GM20431 (cell line): ENCODE results near the gene MAPK8IP2.

Experiments
- in situ Hi-C: fragments of 300-500 bp; cut with MseI, MboI; formaldehyde crosslinking; loops from one replicate; pipeline ENCODE4 v1.15.0; 2020; ENCODE audit warnings: low sequenced_read_pairs; ENCODE audit not compliant: unreplicated experiment

The MAPK8IP2 gene

DNA sequence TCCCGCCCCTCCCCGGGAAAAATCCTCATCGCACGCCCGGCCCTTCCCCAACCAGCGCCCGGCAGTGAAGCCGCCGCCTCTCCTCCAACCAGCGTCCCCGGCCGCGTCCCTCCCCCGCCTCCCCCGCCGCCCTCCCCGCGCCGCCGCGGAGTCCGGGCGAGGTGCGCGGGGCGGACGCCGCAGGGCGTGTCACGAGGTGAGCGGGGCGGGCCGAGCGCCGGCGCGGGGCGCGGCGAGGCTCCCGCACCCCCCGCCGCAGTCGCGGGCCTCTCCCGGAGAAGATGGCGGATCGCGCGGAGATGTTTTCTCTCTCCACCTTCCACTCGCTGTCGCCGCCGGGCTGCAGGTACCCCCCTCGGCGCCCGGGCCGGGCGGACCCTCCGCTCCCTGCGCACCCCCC, at the start of gene MAPK8IP2:
MAPK8IP2 (plus strand) TSS at position 256 of the 400 bp plus-strand sequence; CDS start at position 282, 26 bp downstream.
- in situ Hi-C loops: no loop called here

DNA sequence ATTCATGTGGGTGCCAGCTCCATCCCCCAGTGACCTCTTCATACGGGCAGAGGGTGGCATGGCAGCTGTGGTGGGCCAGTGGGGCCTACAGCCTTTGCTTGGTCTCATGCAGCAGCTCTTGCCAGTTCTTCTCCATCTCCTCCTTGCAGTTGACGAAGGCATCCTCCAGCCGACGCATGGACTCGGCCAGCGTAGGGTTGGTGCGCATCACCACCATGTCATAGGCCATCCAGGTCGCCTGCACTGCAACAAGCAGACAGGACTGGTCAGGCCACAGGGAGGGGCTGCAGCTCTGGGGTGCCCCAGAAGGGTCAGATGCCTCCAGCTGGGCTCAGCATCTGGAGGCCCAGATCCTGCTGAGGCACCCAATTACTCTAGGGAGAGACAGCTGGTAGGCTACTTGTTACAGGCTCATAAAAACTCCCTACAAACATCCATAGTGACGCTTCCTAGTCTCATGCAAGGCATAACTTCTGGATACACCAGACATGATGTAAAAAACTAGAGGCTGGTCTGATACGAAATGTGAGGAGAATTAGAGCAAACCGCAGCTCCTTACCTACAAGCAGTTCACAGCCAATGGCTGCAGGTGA, 49.3 kb upstream of the MAPK8IP2 start:
- in situ Hi-C loops: no loop called here

DNA sequence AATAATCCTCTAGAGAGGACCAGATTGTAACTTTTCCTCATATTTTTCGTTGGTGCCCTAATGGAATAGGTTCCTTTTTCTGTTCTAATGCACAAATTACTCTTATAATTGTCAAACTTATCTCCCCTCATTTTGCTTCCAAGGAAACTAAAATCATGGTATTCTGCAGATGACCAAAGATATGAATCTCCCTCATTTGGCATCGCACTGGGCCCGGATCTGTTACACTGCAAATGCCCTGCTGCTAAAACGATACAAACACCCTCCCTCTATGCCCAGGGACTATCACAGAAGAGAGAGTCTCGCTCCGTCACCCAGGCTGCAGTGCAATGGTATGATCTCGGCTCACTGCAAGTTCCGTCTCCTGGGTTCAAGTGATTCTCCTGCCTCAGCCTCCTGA, 47.3 kb upstream of the MAPK8IP2 start:
- in situ Hi-C loops: no loop called here

DNA sequence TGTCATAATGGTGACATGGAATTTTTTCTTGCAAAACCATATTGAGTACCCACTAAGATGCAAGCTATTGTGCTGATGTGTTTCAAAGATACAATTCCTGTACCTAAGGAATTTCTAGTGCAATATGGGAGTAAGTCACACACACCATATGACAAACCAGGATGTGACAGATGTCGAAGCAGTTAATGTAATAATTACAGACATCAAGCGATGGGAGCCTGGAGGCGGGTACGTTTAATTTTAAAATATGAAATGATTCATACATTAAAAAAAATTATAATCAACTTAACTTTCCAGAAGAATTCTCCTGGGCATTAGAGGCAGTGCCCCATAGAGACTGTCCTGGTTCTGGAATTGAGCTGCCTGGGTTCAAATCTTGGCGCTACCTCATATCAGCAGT, 43.9 kb upstream of the MAPK8IP2 start:
- in situ Hi-C loops: no loop called here

DNA sequence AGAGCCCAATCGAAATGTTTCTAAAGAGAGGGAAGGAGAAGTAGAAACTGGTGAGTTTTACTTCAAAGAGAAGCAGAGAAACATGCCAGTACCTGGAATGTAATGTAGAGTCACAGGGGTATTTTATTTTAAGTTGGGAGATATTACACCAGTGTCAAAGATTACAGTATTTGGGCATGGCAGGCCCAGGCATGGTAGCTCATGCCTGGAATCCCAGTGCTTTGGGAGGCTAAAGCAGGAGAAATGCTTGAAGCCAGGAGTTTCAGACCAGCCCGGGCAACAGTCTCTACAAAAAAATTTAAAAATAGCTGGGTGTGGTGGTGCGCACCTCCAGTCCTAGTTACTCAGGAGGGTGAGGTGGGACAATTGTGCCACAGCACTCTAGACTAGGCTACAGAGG, 40.6 kb upstream of the MAPK8IP2 start:
- in situ Hi-C loops: no loop called here

DNA sequence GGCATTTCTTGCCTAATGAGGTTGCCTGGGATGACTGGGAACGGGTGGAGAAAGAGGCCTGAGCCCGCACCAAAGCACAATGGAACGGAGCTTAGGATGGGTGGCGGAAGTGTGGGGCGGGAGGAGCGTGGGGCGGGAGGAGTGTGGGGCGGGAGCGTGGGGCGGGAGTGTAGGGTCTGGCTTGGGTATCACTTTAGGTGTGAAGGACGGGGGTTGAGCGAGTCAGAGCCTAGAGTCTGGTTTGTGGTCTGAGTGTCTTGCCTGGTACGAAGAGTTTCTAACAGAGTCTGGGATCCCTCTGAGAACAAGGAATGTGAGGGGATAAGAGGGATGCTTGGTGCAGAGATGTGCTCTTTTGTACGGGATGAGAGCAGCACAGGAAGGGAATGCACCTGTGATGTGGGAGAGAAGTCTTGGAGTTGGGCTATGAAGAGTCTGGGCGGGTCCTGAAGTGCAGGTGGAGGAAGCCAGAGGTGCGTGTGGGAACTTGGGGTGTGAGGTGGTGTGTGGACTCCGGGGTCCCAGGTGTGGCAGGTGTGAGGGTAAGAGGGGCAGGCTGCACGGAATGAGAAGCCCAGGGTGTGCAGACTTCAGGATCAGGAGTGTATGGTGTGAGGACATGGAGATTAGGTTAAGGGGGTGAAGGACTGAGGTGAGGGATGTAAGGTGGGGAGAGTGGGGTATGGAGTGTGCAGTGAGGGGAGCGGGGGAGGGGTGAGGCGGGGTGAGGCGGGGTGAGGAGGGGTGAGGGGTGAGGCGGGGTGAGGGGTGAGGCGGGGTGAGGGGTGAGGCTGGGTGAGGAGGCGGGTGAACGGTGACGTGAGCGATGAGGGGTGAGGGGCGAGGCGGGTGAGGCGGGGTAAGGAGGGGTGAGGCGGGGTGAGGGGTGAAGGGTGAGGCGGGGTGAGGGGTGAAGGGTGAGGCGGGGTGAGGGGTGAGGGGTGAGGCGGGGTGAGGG, 38.9 kb upstream of the MAPK8IP2 start:
- in situ Hi-C loops: no loop called here

DNA sequence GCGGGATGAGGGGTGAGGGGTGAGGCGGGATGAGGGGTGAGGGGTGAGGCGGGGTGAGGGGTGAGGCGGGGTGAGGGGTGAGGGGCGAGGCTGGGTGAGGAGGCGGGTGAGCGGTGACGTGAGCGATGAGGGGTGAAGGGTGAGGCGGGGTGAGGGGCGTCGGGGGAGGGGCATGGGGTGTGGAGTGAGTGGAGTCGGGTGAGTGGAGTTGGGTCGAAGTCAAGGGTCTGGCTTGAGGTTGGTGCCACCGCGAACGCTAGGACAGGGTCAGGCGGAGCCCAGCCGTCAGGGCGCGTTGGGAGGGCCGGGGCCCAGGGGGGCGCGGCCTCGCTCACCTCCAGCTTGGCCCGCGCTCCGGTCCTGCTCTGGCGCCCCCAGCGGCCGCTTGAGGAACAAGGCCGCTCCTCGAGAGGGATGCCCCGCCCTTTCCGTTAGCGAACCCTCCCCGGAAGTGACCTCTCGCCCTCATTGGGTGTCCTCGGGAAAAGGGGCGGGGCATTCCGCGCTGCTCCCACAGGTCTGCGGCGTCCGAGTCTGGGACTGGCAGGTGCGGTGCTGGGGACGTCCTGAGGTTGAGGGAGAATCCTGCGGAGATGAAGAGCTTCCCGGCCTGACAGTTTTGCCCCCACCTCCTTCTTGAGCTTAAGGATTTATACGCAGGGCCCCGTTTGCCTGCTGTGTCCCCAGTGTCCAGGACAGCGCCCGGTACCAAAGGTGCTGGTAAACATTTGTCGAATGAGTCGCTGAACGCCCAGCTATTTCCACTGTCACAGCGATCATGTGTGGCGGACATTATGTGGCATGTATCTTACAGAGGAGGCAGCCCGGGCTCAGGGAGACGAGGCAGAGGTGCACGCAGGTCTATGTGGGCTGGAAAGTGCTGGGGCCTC, 37.8 kb upstream of the MAPK8IP2 start, which contains the start of gene SYCE3:
SYCE3 (minus strand) TSS at position 397 of the 890 bp plus-strand sequence. CDS start 6,514 bp downstream, outside the sequence.
- in situ Hi-C loops: no loop called here

DNA sequence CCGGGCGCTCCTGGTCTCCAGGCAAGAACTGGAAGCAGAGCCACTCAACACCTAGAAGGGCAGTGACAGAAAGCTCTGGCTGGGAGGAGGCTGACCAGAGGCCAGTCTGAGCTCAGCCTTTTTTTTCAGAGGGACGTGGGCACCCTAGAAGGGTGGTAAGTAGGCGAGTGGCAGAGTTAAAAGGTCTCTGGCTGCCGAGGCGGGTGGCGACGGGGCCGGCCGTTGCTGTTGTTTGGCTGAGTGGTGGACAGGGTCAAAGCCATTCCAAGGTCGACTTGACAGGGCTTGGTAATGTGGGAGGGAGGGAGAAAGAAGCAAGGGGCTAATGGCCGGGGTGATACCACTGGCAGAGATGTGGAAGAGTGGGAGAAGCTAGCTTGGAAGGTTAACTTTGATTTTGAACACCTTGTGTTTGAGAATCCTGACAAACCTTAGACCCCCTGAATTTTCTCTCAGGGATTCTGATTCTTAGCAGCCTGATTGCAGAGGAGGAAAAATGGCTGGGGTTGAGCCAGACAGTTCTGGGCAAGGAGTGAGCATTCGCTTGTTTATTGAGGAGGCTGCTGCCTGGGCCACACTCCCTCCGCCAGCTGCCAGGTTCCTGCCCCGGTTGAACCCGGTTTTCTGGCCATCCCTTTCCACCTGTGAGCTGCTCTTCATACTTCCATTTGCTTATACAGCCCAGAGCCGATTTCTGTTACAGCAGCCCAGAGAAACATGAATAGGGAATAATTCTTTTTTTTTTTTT, 37.0 kb upstream of the MAPK8IP2 start:
- in situ Hi-C loops: no loop called here

DNA sequence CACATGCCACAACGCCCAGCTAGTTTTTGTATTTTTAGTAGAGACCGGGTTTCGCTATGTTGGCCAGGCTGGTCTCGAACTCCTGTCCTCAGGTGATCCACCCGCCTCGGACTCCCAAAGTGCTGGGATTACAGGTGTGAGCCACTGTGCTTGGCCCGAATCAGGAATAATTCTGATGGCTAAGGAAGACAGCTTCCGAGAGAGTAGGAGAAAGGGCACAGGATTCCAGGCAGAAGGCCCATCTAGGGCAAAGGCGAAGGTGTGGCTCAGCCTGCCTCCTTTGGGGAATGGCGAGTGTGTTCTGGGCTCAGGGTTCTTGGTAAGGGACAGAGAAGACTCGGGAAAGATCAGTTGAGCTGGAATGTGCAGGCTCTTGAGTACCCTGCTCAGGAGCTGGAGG, 36.3 kb upstream of the MAPK8IP2 start:
- in situ Hi-C loops: no loop called here

DNA sequence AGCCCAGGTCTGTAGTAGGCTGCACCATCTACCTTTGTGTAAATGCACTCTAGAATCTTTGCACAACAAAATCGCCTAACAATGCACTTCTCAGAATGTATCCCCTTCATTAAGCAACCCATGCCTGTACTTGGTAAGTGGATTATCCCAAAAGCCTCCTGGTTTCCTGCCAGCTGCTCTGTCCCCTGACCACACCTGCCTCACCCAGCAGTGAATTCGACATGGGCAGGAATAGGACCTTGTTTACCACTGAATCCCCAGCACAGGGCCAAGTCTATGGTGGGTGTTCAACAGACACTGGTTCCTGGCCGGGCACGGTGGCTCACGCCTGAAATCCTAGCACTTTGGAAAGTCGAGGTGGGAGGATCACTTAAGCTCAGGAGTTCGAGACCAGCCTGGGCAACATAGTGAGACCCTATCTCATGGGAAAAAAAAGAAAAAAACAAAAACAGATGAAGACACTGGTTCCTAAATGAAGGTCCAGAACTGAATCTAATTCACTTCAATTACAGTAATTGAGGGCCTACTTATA, 32.8 kb upstream of the MAPK8IP2 start:
- in situ Hi-C loops: no loop called here

DNA sequence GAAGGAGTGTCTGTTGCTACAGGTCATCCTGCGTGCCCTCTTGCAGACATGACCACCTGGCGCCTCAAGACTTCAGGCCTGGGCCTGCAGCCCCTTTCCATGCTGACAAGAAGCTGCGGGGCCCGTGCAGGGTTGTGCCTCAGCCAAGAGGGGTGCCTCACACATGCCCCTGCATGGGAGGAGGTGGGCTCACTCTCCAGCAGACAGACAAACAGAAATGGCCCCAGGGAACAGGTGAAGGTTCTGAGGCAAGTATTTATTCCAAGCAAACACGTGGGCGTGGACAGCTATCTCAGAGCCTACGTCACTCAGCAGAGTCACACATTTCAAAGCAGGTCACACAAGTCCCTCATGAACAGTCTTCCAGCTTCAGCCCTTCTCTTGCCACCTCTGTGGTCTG, 32.0 kb upstream of the MAPK8IP2 start:
- in situ Hi-C loops: no loop called here

DNA sequence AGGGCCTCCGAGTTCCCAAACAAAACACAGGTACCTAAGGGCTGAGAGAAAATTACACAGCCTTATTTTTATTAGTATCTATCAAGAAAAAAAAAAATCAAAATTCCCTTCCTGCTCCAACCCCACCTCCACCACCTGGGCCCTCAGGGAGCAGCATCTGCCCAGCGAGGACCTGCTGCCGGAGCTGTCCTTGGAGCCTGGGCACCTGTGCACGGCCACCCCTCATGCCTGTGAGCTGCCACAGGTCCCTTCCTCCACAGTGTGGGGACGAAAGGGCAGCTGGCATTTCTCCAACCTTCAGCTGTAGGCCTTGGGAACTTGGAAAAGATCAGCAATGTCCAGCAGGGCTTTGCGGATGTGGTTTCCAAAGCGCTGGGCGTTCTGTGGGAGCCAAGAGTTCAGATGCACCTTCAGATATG, 31.5 kb upstream of the MAPK8IP2 start:
- in situ Hi-C loops: no loop called here

DNA sequence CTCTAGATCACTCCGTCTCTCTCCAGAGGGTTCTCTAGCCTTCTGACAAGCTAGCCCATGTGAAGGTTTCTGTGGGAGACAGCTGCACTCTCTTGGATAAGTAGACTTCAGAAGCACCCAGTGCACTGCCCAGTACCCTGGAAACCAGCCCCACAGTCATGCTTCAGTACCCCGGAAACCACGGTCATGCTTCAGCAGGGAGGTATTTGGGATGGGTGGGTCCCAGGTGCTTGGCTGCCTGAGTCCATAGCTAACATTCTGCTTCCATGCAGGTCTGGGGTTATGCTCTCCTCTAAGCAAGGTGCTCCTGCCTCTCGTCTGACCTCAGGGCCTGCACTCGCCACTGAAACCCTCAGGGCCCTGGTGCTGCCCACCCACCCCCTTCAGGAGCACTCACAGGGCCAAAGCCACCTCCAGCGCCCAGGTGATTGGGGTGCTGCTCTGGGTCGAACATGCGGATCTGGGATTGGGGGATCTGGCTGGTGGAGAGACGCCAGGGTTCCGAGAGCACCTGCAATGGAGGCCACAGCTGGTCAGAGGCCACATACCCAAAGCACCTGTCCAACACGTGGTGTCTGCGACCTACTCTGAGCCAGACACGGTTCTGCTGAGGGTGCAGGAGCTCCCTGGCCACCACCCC, 30.6 kb upstream of the MAPK8IP2 start:
- in situ Hi-C loops: no loop called here

DNA sequence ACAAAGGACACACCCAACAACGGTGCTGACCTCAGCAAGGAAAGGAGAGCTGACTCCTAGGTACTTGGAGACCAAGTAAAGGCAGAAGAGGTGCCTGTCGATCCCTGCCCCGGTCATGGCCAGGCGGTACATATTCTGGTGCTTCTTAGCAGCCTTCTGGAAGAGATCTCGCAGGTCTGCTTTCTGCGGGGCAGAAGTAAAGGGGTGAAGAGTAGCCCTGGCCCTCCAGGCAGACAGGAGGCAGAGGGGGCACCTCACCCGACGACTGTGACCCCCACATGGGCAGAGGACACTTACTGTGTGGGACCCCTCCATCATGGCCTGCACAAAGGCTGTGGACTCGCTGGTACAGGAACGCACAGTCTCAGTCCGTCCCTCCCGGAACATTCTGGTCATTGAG, 29.7 kb upstream of the MAPK8IP2 start:
- in situ Hi-C loops: no loop called here

DNA sequence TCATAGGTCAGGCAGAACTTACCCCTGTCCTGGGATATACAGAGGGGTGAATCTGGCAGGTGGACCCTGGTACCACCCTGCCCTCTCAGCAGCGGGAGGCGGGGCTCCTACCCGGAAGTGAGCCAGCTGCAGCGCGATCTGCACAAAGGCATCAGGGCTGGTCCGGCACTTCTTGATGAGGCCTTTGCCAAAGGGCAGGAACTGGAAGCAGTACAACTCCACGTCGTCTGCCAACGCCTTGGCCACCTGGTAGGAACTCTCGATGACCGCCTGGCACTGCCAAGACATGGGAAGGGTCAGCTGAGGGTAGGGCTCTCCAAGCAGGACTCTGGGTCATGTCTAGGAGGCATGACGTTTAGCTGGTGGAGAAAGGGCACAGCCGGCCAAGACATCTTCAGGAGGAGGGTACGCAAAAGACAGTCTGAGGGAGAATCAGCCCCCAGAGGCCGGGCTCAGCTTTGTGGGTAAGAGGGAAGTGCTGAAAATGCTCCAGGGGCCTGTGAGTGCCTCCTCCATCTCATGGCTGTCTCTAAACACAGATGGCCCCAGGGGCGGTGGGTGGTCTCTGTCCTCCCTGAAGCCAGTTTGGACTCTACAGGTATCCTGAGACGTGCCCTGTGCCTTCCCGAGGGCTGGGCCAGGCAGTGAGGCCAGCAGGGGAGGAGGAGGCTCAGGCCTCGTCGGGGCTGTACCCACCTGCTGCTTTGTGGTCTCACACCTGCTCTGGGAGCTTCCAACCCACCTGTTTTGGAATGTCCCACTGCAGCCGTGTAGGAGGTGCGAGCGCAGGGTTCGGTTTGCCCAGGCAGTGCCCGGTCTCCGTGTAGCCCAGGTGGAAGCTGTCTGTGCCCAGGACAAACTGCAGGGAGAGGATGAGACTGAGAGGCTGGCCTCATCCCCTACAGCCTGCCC, 29.1 kb upstream of the MAPK8IP2 start:
- in situ Hi-C loops: no loop called here

DNA sequence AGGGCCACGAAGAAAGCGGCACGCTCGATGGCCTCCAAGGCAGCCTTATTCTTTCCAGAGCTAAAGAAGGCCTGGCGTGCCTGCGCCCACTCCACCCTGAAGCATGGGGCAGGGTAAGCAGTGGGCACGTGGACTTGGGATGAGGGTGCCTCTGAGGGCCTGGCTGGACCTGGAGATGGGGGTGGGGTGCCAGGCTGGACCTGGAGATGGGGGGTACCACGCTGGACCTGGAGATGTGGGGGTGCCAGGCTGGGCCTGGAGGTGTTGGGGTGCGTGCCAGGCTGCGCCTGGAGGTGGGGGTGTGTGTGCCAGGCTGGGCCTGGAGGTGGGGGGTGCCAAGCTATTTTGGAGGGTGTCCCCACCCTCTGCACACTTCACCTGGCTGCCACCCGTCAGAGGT, 27.6 kb upstream of the MAPK8IP2 start:
- in situ Hi-C loops: no loop called here

DNA sequence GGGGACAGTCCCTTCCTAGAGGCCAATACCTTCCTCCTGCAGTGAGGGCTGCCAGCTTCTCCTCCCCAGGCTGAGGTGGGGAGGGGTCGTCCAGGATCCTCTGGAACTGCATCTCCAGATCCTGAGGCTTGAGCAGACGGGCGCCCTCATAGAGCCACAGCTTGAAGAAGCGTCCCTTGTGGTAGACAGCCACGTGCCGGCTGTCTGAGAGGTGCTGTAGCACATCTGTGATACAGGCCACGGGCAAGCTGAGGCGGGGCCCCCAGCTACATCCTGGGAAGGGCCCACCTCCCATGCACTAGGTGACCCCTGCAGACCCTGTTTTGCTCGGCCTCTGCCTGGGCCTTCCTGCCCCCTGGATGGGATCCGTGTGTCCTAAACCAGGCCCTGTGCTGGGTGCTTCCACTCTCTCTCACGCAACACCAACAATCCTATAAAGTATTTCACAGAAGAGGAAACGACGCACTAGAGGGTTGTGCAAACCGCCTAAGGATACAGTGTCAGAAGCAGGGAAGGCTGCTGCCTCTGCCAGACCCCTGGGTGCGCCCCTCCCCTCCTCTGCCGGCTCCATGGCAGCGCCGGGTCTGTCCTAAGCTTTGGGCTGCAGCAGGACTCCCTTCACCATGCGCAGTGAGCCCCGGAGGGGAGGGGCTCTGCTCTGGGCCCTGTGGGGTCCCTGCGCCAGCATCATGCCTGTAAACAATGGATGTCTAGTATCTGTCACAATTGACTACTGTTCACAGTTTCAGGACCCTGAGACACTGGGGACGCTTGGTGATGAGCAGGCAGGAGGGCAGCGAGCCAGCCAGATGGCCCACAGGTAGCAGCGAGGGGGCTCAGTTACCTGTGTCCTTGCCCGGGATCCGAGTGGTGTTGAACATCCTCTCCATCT, 26.9 kb upstream of the MAPK8IP2 start:
- in situ Hi-C loops: no loop called here
